NB4 (cell line): ENCODE results near the gene CPN2.

Experiments used
- CTCF ChIP-seq: IDR thresholded peaks from one replicate; pipeline ENCODE4 v1.5.1; 2012; ENCODE audit warnings: low read depth, low read length
- POLR2A ChIP-seq: IDR thresholded peaks from 2 replicates; pipeline ENCODE4 v1.6.1; 2011; ENCODE audit warnings: mild to moderate bottlenecking; ENCODE audit not compliant: insufficient read length; ENCODE audit errors: extremely low read depth

GRCh38 chr3:194387926-194388418, 36.8 kb upstream of the CPN2 start:
- TF ChIP-seq POLR2A (no peak), CTCF (no peak)
